ENCODE measurements around the gene MYBPC3. TPM values are rescaled to one million over a fixed set of nuclear protein-coding genes. Genes with fewer than 3 reads are reported as not detected.

MYBPC3 gene
- total and polyA plus RNA-seq, 12 donors, result 0.54 to 5.8 (median 2.0) TPM

DNA sequence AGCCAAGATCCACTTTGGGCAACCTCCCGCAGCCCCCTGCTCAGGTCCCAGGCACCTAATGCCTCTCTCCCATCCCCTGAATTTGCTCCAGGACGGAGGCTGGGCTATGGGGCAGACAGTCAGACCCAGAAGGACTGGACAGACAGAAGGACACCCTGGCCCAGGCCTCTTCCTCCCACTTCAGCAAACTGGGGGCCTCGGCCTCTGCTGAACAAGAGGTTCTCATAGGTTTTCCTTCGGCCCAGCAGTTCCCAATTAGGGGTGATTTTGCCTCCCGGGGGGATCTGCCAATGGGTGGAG, 22.2 kb upstream of the MYBPC3 start:
- WGBS, 4 donors, result 60 to 76% (median 73%) methylated on average over 2 to 5 of the region's 5 CpGs; no CpG with 5 or more reads in 1 of the 4 donors
- H3K4me1 ChIP-seq (replicated peaks in 1 of 2), result peaks cover 0 to 1% of the 10 kb centered on the region in 2 donors
- no peaks in the 10 kb centered on the region for H3K9me3 ChIP-seq (replicated peaks in 1 of 3)
- H3K27me3 ChIP-seq, result no peaks in the 10 kb centered on the region
- no peak for DNase-seq
- H3K36me3 ChIP-seq (replicated peaks in 1 of 2), result no peaks in the 10 kb centered on the region
- no peak overlapping the region for H3K4me3 ChIP-seq
- TF ChIP-seq POLR2A (IDR thresholded peaks at IDR 0.05), result no peak
- TF ChIP-seq, protein P1, sequence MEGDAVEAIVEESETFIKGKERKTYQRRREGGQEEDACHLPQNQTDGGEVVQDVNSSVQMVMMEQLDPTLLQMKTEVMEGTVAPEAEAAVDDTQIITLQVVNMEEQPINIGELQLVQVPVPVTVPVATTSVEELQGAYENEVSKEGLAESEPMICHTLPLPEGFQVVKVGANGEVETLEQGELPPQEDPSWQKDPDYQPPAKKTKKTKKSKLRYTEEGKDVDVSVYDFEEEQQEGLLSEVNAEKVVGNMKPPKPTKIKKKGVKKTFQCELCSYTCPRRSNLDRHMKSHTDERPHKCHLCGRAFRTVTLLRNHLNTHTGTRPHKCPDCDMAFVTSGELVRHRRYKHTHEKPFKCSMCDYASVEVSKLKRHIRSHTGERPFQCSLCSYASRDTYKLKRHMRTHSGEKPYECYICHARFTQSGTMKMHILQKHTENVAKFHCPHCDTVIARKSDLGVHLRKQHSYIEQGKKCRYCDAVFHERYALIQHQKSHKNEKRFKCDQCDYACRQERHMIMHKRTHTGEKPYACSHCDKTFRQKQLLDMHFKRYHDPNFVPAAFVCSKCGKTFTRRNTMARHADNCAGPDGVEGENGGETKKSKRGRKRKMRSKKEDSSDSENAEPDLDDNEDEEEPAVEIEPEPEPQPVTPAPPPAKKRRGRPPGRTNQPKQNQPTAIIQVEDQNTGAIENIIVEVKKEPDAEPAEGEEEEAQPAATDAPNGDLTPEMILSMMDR (IDR thresholded peaks at IDR 0.05), result no peak
- H3K27ac ChIP-seq, result peak overlapping the region in 1 of 5 donors; percentile 58
- intact Hi-C loops (cut with DNase I), result loop anchor here (5.0 kb wide), 2 partner anchors 38 to 78 kb away; no protein-coding TSS in a partner anchor

- peak overlapping the region in 1 of 5 donors; percentile 58 for H3K27ac ChIP-seq
- WGBS, 4 donors, result 17 to 36% (median 32%) methylated on average over 6 to 19 of the region's 19 CpGs
- peak; percentile 81 to 92 (median 88) for DNase-seq
Measured at GRCh38 chr11:47373876-47374719, 21.6 kb upstream of the MYBPC3 start.

GRCh38 chr11:47372422-47372821, 19.9 kb upstream of the MYBPC3 start:
- intact Hi-C loops (cut with DNase I), result loop anchor here in 1 of 2 donors (5.0 kb wide), 2 partner anchors 40 to 80 kb away; no protein-coding TSS in a partner anchor
- no peak for DNase-seq
- Histone ChIP-seq H3K27ac (no peak overlapping the region), H3K9me3 (replicated peaks in 1 of 3) (no peaks in the 10 kb centered on the region), H3K4me3 (no peak overlapping the region), H3K36me3 (replicated peaks in 1 of 2) (no peaks in the 10 kb centered on the region), H3K4me1 (replicated peaks in 1 of 2) (peaks cover 4 to 7% of the 10 kb centered on the region in 2 donors), H3K27me3 (no peaks in the 10 kb centered on the region)
- TF ChIP-seq, protein P1 (IDR thresholded peaks at IDR 0.05), result no peak
- no peak for TF ChIP-seq POLR2A (IDR thresholded peaks at IDR 0.05)
- 71 to 85% (median 78%) methylated on average over 7 of the region's 7 CpGs for WGBS, 4 donors

More at GRCh38 chr11:47373876-47374719, 21.6 kb upstream of the MYBPC3 start:
- Histone ChIP-seq H3K4me3 (no peak overlapping the region), H3K27me3 (no peaks in the 10 kb centered on the region), H3K9me3 (replicated peaks in 1 of 3) (no peaks in the 10 kb centered on the region), H3K36me3 (replicated peaks in 1 of 2) (no peaks in the 10 kb centered on the region), H3K4me1 (replicated peaks in 1 of 2) (peaks cover 3 to 6% of the 10 kb centered on the region in 2 donors)
- TF ChIP-seq, protein P1 (IDR thresholded peaks at IDR 0.05), result peak; percentile 85 to 97 (median 94)
- no peak for TF ChIP-seq POLR2A (IDR thresholded peaks at IDR 0.05)
- intact Hi-C loops (cut with DNase I), result loop anchor here in 1 of 2 donors (5.0 kb wide), 2 partner anchors 38 to 78 kb away; no protein-coding TSS in a partner anchor

DNA sequence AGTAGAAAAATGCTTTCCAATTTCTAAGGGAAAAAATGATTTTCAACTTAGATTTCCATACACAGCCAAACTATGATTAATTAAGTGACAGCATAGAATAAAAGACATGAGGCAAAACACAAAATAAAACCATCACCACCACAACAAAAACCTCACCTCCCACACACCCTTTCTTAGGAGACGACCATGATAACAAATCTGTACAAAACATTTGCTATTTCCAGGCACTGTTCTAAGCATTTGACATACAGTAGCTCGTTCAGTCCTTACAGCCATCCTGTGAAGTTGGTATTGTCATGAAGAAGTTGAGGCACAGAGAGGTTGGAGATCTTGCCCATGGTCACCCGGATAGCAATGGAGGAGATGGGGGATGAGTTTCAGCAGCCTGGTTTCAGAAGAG, 17.2 kb upstream of the MYBPC3 start:
- no peak for DNase-seq
- intact Hi-C loops (cut with DNase I), result loop anchor here in 1 of 2 donors (5.0 kb wide), 2 partner anchors 43 to 83 kb away; no protein-coding TSS in a partner anchor
- 45 to 61% (median 59%) methylated on average over 3 of the region's 3 CpGs for WGBS, 4 donors
- Histone ChIP-seq H3K36me3 (replicated peaks in 1 of 2) (no peaks in the 10 kb centered on the region), H3K27me3 (no peaks in the 10 kb centered on the region), H3K4me3 (no peak overlapping the region), H3K4me1 (replicated peaks in 1 of 2) (peaks cover 4 to 7% of the 10 kb centered on the region in 2 donors), H3K27ac (peak overlapping the region in 3 of 5 donors; percentile 11 to 36 (median 21)), H3K9me3 (replicated peaks in 1 of 3) (no peaks in the 10 kb centered on the region)
- no peak for TF ChIP-seq POLR2A (IDR thresholded peaks at IDR 0.05)
- TF ChIP-seq, protein P1 (IDR thresholded peaks at IDR 0.05), result no peak
